ENCODE data around the gene ATXN7L1. TPM values are rescaled to one million over a fixed set of nuclear protein-coding genes. Genes with fewer than 3 reads are reported as not detected.

The ATXN7L1 gene
- total and polyA plus RNA-seq, 5 donors from 2014 or later = 25.8 to 78.9 (median 26.8) TPM

GRCh38 chr7:105878746-105879605, 2.6 kb upstream of the ATXN7L1 start:
- DNase-seq = no peak
- peak overlapping the region; percentile 92 for H3K4me3 ChIP-seq (ENCODE audit: low read depth, low read length)
- Mint-ChIP-seq H3K36me3 (peaks cover 5% of the 10 kb centered on the region), H3K9me3 (peaks cover 0 to 2% (median 0%) of the 10 kb centered on the region in 7 donors), H3K4me3 (peak overlapping the region; percentile 91 to 95 (median 94)), H3K27ac (peak overlapping the region; percentile 37 to 85 (median 41)), H3K27me3 (no peaks in the 10 kb centered on the region), H3K4me1 (peaks cover 32 to 80% (median 55%) of the 10 kb centered on the region in 4 donors)
- H3K27ac ChIP-seq (ENCODE audit: insufficient read depth, low read length, poor library complexity, severe bottlenecking) = no peak overlapping the region
- no peaks in the 10 kb centered on the region for H3K9me3 ChIP-seq (ENCODE audit: control insufficient read depth in 2 of 2, low read length in 2 of 2)
- H3K36me3 ChIP-seq (ENCODE audit: control insufficient read depth, insufficient read depth, low read length) = peaks cover 2% of the 10 kb centered on the region
- no peaks in the 10 kb centered on the region for H3K27me3 ChIP-seq (ENCODE audit: control insufficient read depth, insufficient read depth, low read length)
- peaks cover 65% of the 10 kb centered on the region for H3K4me1 ChIP-seq (ENCODE audit: control insufficient read depth, insufficient read depth, low read length, poor library complexity, severe bottlenecking)
- no peak for ATAC-seq (ENCODE audit: low read depth in 2 of 2)

- H3K27me3 Mint-ChIP-seq = no peaks in the 10 kb centered on the region
- Histone ChIP-seq H3K9me3 (ENCODE audit: control insufficient read depth in 2 of 2, low read length in 2 of 2) (no peaks in the 10 kb centered on the region), H3K36me3 (ENCODE audit: control insufficient read depth, insufficient read depth, low read length) (peaks cover 2% of the 10 kb centered on the region), H3K4me1 (ENCODE audit: control insufficient read depth, insufficient read depth, low read length, poor library complexity, severe bottlenecking) (peaks cover 75% of the 10 kb centered on the region), H3K27ac (ENCODE audit: insufficient read depth, low read length, poor library complexity, severe bottlenecking) (no peak overlapping the region), H3K27me3 (ENCODE audit: control insufficient read depth, insufficient read depth, low read length) (no peaks in the 10 kb centered on the region), H3K4me3 (ENCODE audit: low read depth, low read length) (peak overlapping the region; percentile 92)
- peaks cover 26 to 80% (median 58%) of the 10 kb centered on the region in 4 donors for H3K4me1 Mint-ChIP-seq
- peak overlapping the region; percentile 91 to 95 (median 94) for H3K4me3 Mint-ChIP-seq
- H3K27ac Mint-ChIP-seq = peak overlapping the region; percentile 41 to 95 (median 85)
- no peak for DNase-seq
- H3K9me3 Mint-ChIP-seq = peaks cover 0 to 2% (median 0%) of the 10 kb centered on the region in 7 donors
- ATAC-seq (ENCODE audit: low read depth in 2 of 2) = no peak
- peaks cover 10% of the 10 kb centered on the region for H3K36me3 Mint-ChIP-seq
These were observed 1.3 kb upstream of the ATXN7L1 start for GRCh38 chr7:105877736-105878135.

GRCh38 chr7:105876964-105877601, 684 bp upstream of the ATXN7L1 start:
- Mint-ChIP-seq H3K4me3 (peak overlapping the region; percentile 91 to 95 (median 94)), H3K9me3 (peaks cover 0 to 2% (median 0%) of the 10 kb centered on the region in 7 donors), H3K36me3 (peaks cover 15% of the 10 kb centered on the region), H3K27ac (peak overlapping the region; percentile 41 to 95 (median 85)), H3K4me1 (peaks cover 26 to 80% (median 61%) of the 10 kb centered on the region in 4 donors), H3K27me3 (no peaks in the 10 kb centered on the region)
- DNase-seq = peak in 1 of 3 donors; percentile 20
- Histone ChIP-seq H3K27me3 (ENCODE audit: control insufficient read depth, insufficient read depth, low read length) (no peaks in the 10 kb centered on the region), H3K4me3 (ENCODE audit: low read depth, low read length) (peak overlapping the region; percentile 92), H3K9me3 (ENCODE audit: control insufficient read depth in 2 of 2, low read length in 2 of 2) (no peaks in the 10 kb centered on the region), H3K36me3 (ENCODE audit: control insufficient read depth, insufficient read depth, low read length) (peaks cover 2% of the 10 kb centered on the region), H3K27ac (ENCODE audit: insufficient read depth, low read length, poor library complexity, severe bottlenecking) (peak overlapping the region; percentile 55), H3K4me1 (ENCODE audit: control insufficient read depth, insufficient read depth, low read length, poor library complexity, severe bottlenecking) (peaks cover 75% of the 10 kb centered on the region)
- ATAC-seq (ENCODE audit: low read depth in 2 of 2) = no peak

- Mint-ChIP-seq H3K4me3 (peak overlapping the region; percentile 98 to 99 (median 98)), H3K27ac (peak overlapping the region; percentile 96 to 98 (median 97)), H3K4me1 (peaks cover 13 to 74% (median 49%) of the 10 kb centered on the region in 4 donors), H3K9me3 (peaks cover 0 to 2% (median 0%) of the 10 kb centered on the region in 7 donors), H3K36me3 (peaks cover 15% of the 10 kb centered on the region), H3K27me3 (no peaks in the 10 kb centered on the region)
- DNase-seq = peak in 1 of 3 donors; percentile 31
- H3K4me3 ChIP-seq (ENCODE audit: low read depth, low read length) = peak overlapping the region; percentile 98
- H3K27ac ChIP-seq (ENCODE audit: insufficient read depth, low read length, poor library complexity, severe bottlenecking) = peak overlapping the region; percentile 83
- H3K9me3 ChIP-seq (ENCODE audit: control insufficient read depth in 2 of 2, low read length in 2 of 2) = no peaks in the 10 kb centered on the region
- peaks cover 2% of the 10 kb centered on the region for H3K36me3 ChIP-seq (ENCODE audit: control insufficient read depth, insufficient read depth, low read length)
- no peaks in the 10 kb centered on the region for H3K27me3 ChIP-seq (ENCODE audit: control insufficient read depth, insufficient read depth, low read length)
- peaks cover 60% of the 10 kb centered on the region for H3K4me1 ChIP-seq (ENCODE audit: control insufficient read depth, insufficient read depth, low read length, poor library complexity, severe bottlenecking)
- ATAC-seq (ENCODE audit: low read depth in 2 of 2) = no peak
These were observed 894 bp downstream of the ATXN7L1 start for GRCh38 chr7:105875505-105875904.

- Mint-ChIP-seq H3K4me1 (peaks cover 10 to 69% (median 44%) of the 10 kb centered on the region in 4 donors), H3K27me3 (no peaks in the 10 kb centered on the region), H3K36me3 (peaks cover 20% of the 10 kb centered on the region), H3K27ac (peak overlapping the region in 1 of 3 donors; percentile 96), H3K9me3 (peaks cover 0 to 2% (median 0%) of the 10 kb centered on the region in 7 donors), H3K4me3 (peak overlapping the region; percentile 98 to 99 (median 98))
- peaks cover 46% of the 10 kb centered on the region for H3K4me1 ChIP-seq (ENCODE audit: control insufficient read depth, insufficient read depth, low read length, poor library complexity, severe bottlenecking)
- ATAC-seq (ENCODE audit: low read depth in 2 of 2) (no peak), DNase-seq (no peak)
- H3K9me3 ChIP-seq (ENCODE audit: control insufficient read depth in 2 of 2, low read length in 2 of 2) = no peaks in the 10 kb centered on the region
- H3K36me3 ChIP-seq (ENCODE audit: control insufficient read depth, insufficient read depth, low read length) = peaks cover 2% of the 10 kb centered on the region
- no peaks in the 10 kb centered on the region for H3K27me3 ChIP-seq (ENCODE audit: control insufficient read depth, insufficient read depth, low read length)
- H3K4me3 ChIP-seq (ENCODE audit: low read depth, low read length) = peak overlapping the region; percentile 98
- H3K27ac ChIP-seq (ENCODE audit: insufficient read depth, low read length, poor library complexity, severe bottlenecking) = peak overlapping the region; percentile 36
These were observed 2.3 kb downstream of the ATXN7L1 start for GRCh38 chr7:105874055-105874454.

- no peak for ATAC-seq (ENCODE audit: low read depth in 2 of 2)
- H3K4me1 Mint-ChIP-seq = peaks cover 0 to 59% (median 34%) of the 10 kb centered on the region in 4 donors
- peak overlapping the region in 1 of 3 donors; percentile 80 for H3K27ac Mint-ChIP-seq
- H3K4me1 ChIP-seq (ENCODE audit: control insufficient read depth, insufficient read depth, low read length, poor library complexity, severe bottlenecking) = peaks cover 32% of the 10 kb centered on the region
- H3K27ac ChIP-seq (ENCODE audit: insufficient read depth, low read length, poor library complexity, severe bottlenecking) = no peak overlapping the region
- no peak for DNase-seq
- peaks cover 0 to 3% (median 0%) of the 10 kb centered on the region in 7 donors for H3K9me3 Mint-ChIP-seq
- no peaks in the 10 kb centered on the region for H3K9me3 ChIP-seq (ENCODE audit: control insufficient read depth in 2 of 2, low read length in 2 of 2)
- H3K36me3 Mint-ChIP-seq = peaks cover 26% of the 10 kb centered on the region
- H3K4me3 Mint-ChIP-seq = peak overlapping the region in 3 of 4 donors; percentile 11 to 87 (median 32)
- H3K27me3 Mint-ChIP-seq = no peaks in the 10 kb centered on the region
- H3K36me3 ChIP-seq (ENCODE audit: control insufficient read depth, insufficient read depth, low read length) = peaks cover 9% of the 10 kb centered on the region
- H3K4me3 ChIP-seq (ENCODE audit: low read depth, low read length) = no peak overlapping the region
- H3K27me3 ChIP-seq (ENCODE audit: control insufficient read depth, insufficient read depth, low read length) = no peaks in the 10 kb centered on the region
These were observed 3.9 kb downstream of the ATXN7L1 start for GRCh38 chr7:105872491-105872890.

GRCh38 chr7:105871142-105871541, 5.3 kb downstream of the ATXN7L1 start:
- ATAC-seq (ENCODE audit: low read depth in 2 of 2) (no peak), DNase-seq (no peak)
- peak overlapping the region in 1 of 4 donors; percentile 20 for H3K4me3 Mint-ChIP-seq
- peaks cover 34% of the 10 kb centered on the region for H3K36me3 Mint-ChIP-seq
- Histone ChIP-seq H3K9me3 (ENCODE audit: control insufficient read depth in 2 of 2, low read length in 2 of 2) (no peaks in the 10 kb centered on the region), H3K36me3 (ENCODE audit: control insufficient read depth, insufficient read depth, low read length) (peaks cover 20% of the 10 kb centered on the region), H3K4me1 (ENCODE audit: control insufficient read depth, insufficient read depth, low read length, poor library complexity, severe bottlenecking) (peaks cover 29% of the 10 kb centered on the region), H3K27me3 (ENCODE audit: control insufficient read depth, insufficient read depth, low read length) (no peaks in the 10 kb centered on the region), H3K27ac (ENCODE audit: insufficient read depth, low read length, poor library complexity, severe bottlenecking) (no peak overlapping the region), H3K4me3 (ENCODE audit: low read depth, low read length) (no peak overlapping the region)
- H3K27me3 Mint-ChIP-seq = no peaks in the 10 kb centered on the region
- H3K9me3 Mint-ChIP-seq = peaks cover 0 to 3% (median 0%) of the 10 kb centered on the region in 7 donors
- H3K4me1 Mint-ChIP-seq = peaks cover 0 to 60% (median 38%) of the 10 kb centered on the region in 4 donors
- H3K27ac Mint-ChIP-seq = no peak overlapping the region

Data from CD4-positive, CD25-positive, alpha-beta regulatory T cell (primary cell).